Right ventricle myocardium inferior (tissue), 1 donor: Measurements from ENCODE around the gene MARK4. TPM values are rescaled to one million over a fixed set of nuclear protein-coding genes. Genes with fewer than 3 reads are reported as not detected.

Source experiments
- ATAC-seq: fragments of 200-7000 bp; cut with Tn5 transposase; one replicate; pipeline ENCODE4 v1.9.1; 2020; ENCODE audit warnings: mild to moderate bottlenecking, moderate library complexity
- DNase-seq: peaks from one replicate; pipeline ENCODE4 v3.0.0; 2021; ENCODE audit errors: missing footprints
- intact Hi-C: fragments of 100-400 bp; cut with DNase I; formaldehyde crosslinking; loops from one replicate; pipeline ENCODE4 v1.11.0; 2022
- total RNA-seq: library from RNA; stranded (reverse); fragmentation: NEBNext Ultra II Directional; extraction: Animal tissue kit (Norgen Biotek cat#: 25700); gene quantifications from one replicate; pipeline ENCODE4 v1.2.1, GENCODE V29; 2021
- donor health status: DM: no; HTN: yes; CAD: no; lungs with severe emphysema.

MARK4 gene
- total RNA-seq, 1 donor from 2014 or later: 24.8 TPM

- no peak for DNase-seq
- no peak for ATAC-seq
- intact Hi-C loops: loop anchor here (10.0 kb wide), 1 partner anchor 143 kb away; no protein-coding TSS in a partner anchor
These were observed 96.7 kb downstream of the MARK4 start for GRCh38 chr19:45347570-45348366.

GRCh38 chr19:45348367-45349125, 97.5 kb downstream of the MARK4 start:
- ATAC-seq: no peak

GRCh38 chr19:45349126-45349415, 98.0 kb downstream of the MARK4 start:
- no peak for ATAC-seq
- intact Hi-C loops: loop anchor here (10.0 kb wide), 1 partner anchor 144 kb away; no protein-coding TSS in a partner anchor

More at GRCh38 chr19:45348367-45349125, 97.5 kb downstream of the MARK4 start:
- DNase-seq: no peak
- intact Hi-C loops: loop anchor here (10.0 kb wide), 1 partner anchor 144 kb away; no protein-coding TSS in a partner anchor

GRCh38 chr19:45349430-45349941, 98.4 kb downstream of the MARK4 start:
- ATAC-seq (no peak), DNase-seq (no peak)
- intact Hi-C loops: loop anchor here (10.0 kb wide), 1 partner anchor 145 kb away; no protein-coding TSS in a partner anchor

More at GRCh38 chr19:45349126-45349415, 98.0 kb downstream of the MARK4 start:
- DNase-seq: no peak

- intact Hi-C loops: no loop called here
- ATAC-seq: no peak
- DNase-seq: no peak
These were observed 99.5 kb downstream of the MARK4 start for GRCh38 chr19:45350477-45351058.

- ATAC-seq (no peak), DNase-seq (no peak)
- intact Hi-C loops: no loop called here
These were observed 100.4 kb downstream of the MARK4 start for GRCh38 chr19:45351401-45351952.

- intact Hi-C loops: no loop called here
These were observed 101.0 kb downstream of the MARK4 start for GRCh38 chr19:45352062-45352461.

GRCh38 chr19:45352471-45352870, 101.4 kb downstream of the MARK4 start:
- no peak for ATAC-seq
- DNase-seq: no peak
- intact Hi-C loops: no loop called here

More at GRCh38 chr19:45352062-45352461, 101.0 kb downstream of the MARK4 start:
- no peak for ATAC-seq
- DNase-seq: no peak

- DNase-seq (no peak), ATAC-seq (no peak)
- intact Hi-C loops: no loop called here
These were observed 102.1 kb downstream of the MARK4 start for GRCh38 chr19:45352914-45353796.

- DNase-seq: no peak
- intact Hi-C loops: no loop called here
- no peak for ATAC-seq
These were observed 103.3 kb downstream of the MARK4 start for GRCh38 chr19:45354241-45354842.

Other genes starting within 250 kb of the MARK4 start
- gene RELB, start 249.8 kb upstream of the MARK4 start, total RNA-seq: 4.2 TPM
- gene CLASRP, start 212.2 kb upstream of the MARK4 start, total RNA-seq: 33.4 TPM
- gene ZNF296, start 174.8 kb upstream of the MARK4 start, total RNA-seq: 0.19 TPM
- gene GEMIN7, start 172.0 kb upstream of the MARK4 start, total RNA-seq: 15.5 TPM
- gene PPP1R37, start 158.1 kb upstream of the MARK4 start, total RNA-seq: 15.1 TPM
- gene NKPD1, start 90.3 kb upstream of the MARK4 start, total RNA-seq: not detected
- 14.2 TPM for gene TRAPPC6A, start 73.0 kb upstream of the MARK4 start, total RNA-seq
- 5.2 TPM for gene BLOC1S3, start 72.5 kb upstream of the MARK4 start, total RNA-seq
- 0.97 TPM for gene EXOC3L2, start 5.9 kb upstream of the MARK4 start, total RNA-seq
- 5,817 TPM for gene CKM, start 71.6 kb downstream of the MARK4 start, total RNA-seq
- not detected for gene KLC3, start 89.5 kb downstream of the MARK4 start, total RNA-seq
- 12.7 TPM for gene ERCC2, start 119.3 kb downstream of the MARK4 start, total RNA-seq
- 182 TPM for gene PPP1R13L, start 153.8 kb downstream of the MARK4 start, total RNA-seq
- gene POLR1G, start 155.4 kb downstream of the MARK4 start, total RNA-seq: 8.5 TPM
- 166 TPM for gene ERCC1, start 172.6 kb downstream of the MARK4 start, total RNA-seq
- 0.32 TPM for gene FOSB, start 216.7 kb downstream of the MARK4 start, total RNA-seq
- 30.6 TPM for gene RTN2, start 245.8 kb downstream of the MARK4 start, total RNA-seq
- 0.65 TPM for gene PPM1N, start 247.2 kb downstream of the MARK4 start, total RNA-seq